GM12873 (cell line): ENCODE measurements around the gene KDELR3.

Source experiments
- TF ChIP-seq, protein P1 (sequence below): IDR thresholded peaks from 2 replicates; pipeline ENCODE4 v1.5.1; 2012; ENCODE audit warnings: low read depth, mild to moderate bottlenecking, moderate library complexity, low read length, control low read depth; ENCODE audit not compliant: insufficient read depth; ENCODE audit errors: missing control alignments

Gene KDELR3

GRCh38 chr22:38440747-38441350 lies 27.0 kb upstream of the KDELR3 start:
- TF ChIP-seq, protein P1, sequence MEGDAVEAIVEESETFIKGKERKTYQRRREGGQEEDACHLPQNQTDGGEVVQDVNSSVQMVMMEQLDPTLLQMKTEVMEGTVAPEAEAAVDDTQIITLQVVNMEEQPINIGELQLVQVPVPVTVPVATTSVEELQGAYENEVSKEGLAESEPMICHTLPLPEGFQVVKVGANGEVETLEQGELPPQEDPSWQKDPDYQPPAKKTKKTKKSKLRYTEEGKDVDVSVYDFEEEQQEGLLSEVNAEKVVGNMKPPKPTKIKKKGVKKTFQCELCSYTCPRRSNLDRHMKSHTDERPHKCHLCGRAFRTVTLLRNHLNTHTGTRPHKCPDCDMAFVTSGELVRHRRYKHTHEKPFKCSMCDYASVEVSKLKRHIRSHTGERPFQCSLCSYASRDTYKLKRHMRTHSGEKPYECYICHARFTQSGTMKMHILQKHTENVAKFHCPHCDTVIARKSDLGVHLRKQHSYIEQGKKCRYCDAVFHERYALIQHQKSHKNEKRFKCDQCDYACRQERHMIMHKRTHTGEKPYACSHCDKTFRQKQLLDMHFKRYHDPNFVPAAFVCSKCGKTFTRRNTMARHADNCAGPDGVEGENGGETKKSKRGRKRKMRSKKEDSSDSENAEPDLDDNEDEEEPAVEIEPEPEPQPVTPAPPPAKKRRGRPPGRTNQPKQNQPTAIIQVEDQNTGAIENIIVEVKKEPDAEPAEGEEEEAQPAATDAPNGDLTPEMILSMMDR, result no peak

DNA sequence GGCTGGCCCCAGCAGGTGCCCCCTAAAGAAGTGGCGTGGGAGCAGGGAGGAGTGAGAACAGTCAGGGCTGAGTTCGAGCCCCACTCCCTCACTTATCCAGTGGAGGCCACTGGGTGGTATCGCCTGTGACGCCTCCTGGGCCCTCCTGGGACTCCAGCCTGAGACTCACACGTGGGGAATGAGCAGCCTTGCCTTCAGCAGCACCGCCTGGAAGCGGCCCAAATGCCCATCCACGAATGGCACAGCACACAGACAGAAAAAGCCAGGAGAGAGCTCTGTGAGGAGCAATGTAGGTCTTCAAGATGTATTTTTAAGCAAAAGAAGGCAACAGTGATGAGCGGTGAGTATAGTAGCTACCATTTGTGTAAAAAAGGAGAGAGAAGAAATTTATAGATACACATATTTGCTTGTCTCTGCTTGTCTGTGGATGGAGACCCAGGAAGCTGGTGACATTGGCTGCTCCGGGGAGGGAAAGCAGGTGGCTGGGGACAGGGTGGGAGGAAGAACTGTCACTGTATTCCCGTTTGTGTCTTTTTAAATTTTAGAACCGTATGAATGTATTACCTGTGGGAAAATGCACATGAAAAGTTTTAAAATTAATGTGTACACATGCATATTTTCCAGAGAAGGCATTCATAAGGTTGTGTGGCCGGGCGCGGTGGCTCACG lies 26.1 kb upstream of the KDELR3 start:
- TF ChIP-seq, protein P1, result no peak

- TF ChIP-seq, protein P1, result no peak
These were observed 24.8 kb upstream of the KDELR3 start for GRCh38 chr22:38442967-38443627.

DNA sequence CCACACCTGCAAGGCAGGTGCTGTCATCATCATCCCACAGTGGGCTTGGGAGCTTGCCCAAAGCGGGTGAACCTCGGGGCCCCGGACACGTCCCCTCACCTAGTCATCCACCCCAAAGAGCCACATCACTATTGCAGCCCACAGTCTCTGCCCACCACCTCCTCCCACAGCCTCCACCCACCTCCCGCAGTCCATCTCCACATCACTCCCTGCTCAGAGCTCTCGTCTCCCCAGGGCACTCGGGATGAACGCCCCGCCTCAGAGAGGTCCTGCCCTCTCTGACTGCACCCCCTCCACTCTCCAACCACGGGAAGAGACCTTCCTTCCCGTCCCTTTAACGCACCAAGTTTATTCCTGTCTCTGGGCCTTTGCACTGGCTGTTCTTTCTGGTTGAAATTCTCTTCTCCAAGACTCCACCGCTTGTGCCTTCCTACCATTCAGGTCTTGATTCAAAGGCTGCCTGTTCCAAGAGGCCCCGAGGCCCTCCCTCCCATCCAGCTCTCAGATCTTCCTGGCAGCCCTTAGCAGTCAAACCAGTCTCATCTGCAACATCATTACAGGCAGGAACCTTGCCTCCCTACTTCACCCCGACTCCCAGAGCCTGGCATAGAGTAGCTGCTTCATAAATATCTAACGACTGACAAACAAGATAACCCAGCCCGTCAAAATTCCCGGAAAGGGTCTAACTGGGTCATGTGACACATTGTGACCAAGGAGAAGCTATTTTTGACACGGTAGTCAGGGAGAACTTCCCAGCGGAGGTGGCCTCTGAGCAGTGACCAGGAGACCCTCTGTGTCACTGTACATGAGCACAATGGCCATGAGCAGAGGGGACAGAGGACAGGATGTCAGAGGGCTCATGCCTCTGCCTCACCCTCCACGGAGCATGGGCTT lies 24.0 kb upstream of the KDELR3 start:
- TF ChIP-seq, protein P1, result no peak

DNA sequence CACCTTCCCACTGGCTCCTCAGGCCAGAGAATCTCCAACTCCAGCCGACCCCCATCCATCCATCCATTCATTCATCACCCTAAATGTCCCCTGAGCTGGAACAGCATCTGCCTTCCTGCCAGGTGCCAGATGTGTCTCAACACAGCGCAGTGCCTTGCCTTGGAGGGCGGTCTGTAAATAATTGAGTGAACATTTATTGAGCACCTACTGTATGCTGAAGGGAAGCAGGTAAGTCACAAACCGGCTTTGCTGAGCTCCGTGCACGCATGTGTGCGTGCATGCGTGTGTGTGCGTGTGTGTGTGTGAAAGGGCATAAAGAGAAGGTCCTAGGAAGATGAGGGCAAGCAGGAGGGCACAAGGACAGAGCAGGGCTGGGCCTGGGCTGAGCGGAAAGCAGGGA lies 23.1 kb upstream of the KDELR3 start:
- TF ChIP-seq, protein P1, result no peak

DNA sequence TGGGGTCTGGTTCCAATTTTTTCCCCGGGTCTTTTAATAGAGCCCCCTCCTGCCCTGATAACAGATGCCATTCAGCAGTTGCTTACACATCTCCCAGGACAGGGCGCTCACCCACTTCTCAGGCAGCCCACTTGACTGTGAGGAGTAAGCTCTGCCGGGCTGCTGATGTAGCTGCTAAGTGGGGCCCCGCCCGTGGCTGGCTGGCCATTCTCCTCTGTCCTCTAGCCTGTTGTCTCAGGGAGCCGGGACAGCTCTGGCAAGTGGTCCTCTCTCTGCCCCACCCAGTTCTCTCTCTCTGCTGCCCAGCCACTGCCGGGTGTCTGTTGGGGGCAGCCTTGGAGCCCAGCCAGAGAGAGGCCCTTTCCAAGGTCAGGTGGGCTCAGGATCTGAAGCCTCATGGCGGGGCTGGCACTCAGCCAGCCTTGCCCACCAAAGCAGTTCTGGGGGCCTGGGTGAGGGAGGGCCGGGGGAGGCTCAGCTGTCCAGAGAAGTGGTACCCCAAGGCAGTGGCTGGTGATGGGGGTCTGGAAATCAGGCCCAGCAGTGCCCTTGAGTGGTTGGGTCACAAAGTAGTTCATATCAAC lies 21.8 kb upstream of the KDELR3 start:
- TF ChIP-seq, protein P1, result no peak
